ENCODE results near the gene PCTP.

PCTP gene

DNA sequence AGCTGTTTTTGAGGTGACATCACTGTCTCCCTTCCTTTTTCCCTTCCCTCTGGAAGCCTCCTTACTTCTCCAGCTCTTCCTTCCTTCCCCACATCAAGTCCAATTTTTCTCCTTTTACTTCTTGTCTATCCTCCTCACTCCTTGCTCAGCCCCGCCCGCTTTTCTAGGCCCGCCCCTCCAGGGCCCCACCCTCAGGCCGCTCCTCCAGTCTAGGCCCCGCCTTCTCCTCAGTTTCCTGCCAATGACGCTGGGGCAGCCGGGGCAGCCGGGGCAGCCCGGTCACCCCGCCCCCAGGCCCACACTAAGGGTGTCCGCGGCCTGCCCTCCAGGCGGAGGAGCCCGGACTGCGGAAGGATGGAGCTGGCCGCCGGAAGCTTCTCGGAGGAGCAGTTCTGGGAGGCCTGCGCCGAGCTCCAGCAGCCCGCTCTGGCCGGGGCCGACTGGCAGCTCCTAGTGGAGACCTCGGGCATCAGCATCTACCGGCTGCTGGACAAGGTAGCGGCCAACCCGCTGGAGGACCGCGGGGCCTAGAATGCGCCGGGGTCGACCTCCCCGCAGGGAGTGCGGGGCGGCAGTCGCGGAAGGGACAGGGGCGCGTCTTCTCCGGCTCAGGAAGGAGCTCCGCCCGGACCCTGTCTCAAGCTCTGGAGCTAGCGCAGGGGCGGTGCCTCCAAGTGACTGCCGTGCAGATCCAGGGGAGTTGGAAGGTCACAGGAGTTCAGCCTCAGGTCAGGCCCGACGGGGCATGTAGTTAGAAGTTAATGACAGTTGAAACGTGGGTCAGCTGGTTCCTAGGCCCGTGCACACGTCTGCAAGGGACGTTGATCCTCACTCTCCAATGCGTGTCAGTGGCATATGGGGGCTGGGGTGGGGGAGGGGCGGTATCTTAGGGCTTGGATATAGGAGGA is at the start of gene PCTP:
Gene PCTP, plus strand, starts transcription at position 302 of the 908 bp plus-strand sequence. Its CDS starts 53 bp downstream, at position 355.
- peak; percentile 49 to 80 for DNase-seq

- no peak for DNase-seq
Measured at GRCh38 chr17:55702150-55702549, 48.7 kb upstream of the PCTP start.

GRCh38 chr17:55704401-55704800 is 46.5 kb upstream of the PCTP start:
- DNase-seq: no peak

DNA sequence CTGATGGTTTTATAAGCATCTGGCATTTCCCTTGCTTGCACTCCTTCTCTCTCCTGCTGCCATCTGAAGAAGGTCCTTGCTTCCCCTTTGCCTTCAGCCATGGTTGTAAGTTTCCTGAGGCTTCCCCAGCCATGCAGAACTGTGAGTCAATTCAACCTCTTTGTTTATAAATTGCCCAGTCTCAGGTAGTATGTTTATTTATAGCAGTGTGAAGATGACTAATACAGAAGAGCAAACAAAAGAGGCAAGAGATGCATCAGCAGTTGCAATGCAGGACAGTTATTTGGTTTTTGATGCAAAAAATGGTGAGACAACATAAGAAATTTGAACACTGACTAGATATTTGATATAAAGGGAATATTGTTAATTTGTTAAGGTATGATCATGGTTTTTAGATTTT is 45.0 kb upstream of the PCTP start:
- DNase-seq: no peak

DNA sequence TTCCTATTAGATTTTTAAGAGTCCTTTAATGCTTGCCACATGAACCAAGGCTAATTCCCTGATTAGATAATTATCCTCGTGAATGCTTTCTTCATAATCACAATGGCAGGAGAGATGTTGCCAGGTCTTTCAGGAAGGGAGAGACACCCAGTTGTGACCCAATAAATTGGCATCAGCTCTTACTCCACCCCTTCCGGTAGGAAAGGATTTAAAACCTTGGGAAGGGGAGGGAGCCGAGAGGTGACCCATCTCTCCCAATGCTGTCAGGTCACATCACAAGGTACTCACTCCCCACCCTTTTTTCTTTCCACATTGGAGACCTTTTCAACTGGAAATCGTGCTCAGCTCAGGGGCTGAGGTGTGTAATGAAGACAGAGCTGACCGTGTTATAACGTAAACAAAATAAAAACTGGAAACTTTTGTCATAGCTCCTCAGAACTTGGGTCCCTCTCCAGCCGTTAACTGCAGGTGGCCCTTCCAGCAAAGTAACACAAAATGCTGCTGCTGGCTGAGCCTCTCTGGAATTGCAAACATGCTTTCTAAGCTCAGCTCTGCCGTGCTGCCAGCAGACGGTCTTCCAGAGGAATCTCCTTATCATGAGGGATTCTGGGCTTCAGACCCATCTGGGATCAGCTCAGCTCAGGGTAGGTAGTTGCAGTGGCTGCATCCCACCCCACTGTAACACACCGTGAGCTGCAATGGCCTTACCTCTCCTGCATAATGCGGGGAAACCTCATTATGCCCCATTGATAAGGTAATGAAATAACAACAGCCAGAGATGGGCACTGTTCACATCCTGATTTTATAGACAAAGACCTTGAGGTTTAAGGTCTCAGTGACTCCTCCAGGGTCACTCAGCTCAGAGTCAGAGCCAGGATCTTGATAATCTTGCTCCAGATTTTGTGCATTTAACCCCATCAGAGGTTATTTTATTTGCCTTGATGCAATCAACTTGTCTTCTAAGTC is 43.8 kb upstream of the PCTP start:
- DNase-seq: no peak

- DNase-seq: no peak
Measured at GRCh38 chr17:55708175-55708974, 42.5 kb upstream of the PCTP start.

DNA sequence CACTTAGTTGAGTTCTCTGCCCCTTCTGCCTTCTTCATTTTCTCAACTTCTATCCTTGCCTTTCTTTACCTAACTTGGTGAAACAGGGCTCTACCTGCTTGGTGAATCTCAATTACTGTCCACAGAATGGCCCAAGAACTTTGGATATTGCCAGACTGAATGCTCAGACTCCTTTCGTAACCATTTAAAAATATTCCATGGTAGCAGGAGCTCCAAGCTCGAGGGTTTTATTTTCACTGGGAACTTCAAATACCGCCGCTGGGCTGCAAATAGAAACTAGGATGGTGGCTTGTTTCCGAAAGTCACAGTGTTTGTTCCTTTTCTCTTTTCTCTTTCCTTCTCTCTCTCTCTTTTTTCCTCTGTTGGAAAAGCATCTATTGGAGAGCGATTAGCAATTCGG is 41.4 kb upstream of the PCTP start:
- no peak for DNase-seq

GRCh38 chr17:55709984-55710383 is 40.9 kb upstream of the PCTP start:
- no peak for DNase-seq

DNA sequence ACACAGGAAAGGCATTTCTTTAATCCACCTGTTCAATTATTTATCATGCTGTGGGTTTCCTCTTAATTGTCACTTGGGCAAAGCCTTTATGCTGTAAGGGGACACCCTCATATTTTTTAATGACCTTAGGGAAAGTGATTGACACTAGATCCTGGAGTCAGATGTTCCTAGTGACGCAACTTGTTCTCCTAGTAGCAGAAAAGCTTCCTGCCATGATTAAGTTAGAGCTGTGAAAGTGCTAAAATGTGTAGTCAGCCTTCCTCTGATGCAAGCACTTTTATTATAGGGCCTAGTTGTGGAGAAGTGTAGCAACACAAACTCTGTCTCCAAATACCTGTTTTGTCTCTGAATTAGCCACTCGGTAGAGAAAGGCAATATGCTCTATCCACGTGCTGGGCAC is 40.4 kb upstream of the PCTP start:
- DNase-seq: no peak

DNA sequence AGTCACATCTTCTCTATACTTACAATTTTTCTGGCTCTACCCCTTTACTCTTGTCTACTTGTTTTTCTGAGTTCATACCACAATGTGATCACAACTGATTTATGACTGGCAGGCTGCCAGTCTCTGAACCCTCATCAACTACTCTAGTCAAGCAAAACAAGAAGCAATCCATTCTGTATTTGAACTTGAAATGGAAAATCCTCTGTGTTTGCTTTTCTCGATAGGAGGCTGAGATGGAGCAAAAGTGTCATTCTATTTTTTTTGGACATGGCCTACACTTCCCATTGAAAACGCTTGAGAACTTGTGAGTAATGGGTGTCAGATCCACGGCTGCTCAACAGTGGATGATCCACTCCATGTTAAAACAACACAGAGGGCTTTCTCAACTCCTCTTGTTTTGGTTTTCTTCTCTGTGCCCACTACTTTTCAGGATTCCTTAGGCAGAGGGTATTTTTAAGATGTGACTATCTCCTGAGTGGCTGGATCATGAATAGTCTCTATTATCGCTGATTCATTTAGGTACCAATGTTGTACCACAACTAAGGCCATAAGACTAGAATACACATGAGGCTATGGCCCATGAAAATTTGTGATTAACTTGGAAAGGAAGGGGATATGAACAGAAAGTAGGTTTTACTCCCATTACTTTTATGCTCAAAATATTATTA is 39.9 kb upstream of the PCTP start:
- no peak for DNase-seq

GRCh38 chr17:55717432-55717831 is 33.4 kb upstream of the PCTP start:
- DNase-seq: no peak

- DNase-seq: peak; percentile 54 to 88
Measured at GRCh38 chr17:55717898-55718735, 32.7 kb upstream of the PCTP start.

DNA sequence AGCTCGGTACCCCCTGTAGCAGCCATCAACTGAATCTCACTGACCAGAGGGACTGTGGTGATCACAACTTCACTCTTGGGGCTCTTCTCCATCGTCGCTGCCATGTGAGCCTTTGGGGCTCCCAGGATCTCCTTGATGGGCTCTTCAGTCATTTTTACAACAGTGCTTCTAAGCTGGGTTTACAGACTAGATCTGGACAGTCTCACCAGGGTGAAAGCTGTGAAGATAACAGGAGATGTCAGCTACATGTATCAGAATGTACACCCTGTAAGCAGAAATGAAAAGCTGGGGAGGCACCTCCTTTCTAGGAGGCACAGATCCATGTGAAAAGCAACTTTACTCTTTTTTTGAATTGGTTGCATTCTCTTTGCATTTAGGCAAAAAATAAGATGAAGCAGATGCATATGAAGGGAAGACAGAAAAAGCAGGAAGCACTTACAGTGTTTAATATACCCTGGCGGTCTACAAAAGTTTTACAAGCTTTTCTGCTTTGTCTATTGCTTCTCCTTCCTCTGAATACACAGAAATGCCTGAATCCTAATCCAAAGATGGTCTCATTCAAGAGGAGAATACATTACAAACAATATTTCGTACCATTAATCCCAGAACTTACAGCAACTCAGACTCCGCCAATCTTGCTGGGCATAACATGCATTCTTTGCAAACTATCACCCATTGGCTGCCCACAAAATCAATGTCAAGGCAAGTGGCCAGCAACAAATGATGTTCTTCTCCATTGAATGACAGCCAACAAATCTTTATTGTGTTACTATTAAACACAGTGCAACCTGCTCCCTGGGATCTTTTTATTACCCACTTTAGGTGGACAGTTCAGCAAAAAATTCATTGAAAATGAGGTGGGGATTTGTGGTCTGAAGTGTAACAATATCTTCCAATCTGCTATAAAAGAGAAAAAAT is 29.7 kb upstream of the PCTP start:
- DNase-seq: no peak

DNA sequence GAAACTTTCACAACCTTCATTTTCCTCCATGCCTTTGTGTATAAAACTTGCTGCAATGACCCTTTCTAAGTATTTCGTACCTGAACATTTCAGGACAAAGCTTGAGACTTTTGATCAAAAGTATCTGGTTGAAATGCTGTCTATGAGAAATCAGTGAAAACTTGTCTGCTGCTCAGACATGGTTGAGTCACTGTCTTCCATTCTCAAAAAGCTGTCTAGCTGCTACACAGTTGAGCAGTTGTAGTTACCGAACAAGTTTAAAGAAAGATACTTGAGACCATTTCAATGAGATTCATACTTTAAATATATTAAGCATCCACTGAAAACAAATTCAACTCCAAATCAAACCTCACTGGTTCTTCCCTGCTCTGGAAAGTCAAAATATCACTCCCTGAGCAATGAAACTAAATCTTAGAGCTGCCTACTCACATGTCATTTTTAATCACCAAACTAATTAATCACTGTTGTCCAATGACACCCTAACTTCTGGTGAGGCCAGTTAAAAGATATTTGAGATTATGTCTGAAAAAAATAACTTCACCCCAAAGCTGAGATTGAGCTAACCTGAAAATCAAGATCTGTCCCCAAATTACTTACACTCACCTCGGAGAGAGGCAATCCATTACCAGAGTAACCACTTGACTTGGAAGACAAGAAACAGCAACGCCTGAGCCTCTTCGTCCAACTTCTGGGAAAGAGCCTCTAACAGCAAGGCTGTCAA is 28.7 kb upstream of the PCTP start:
- DNase-seq: no peak

DNA sequence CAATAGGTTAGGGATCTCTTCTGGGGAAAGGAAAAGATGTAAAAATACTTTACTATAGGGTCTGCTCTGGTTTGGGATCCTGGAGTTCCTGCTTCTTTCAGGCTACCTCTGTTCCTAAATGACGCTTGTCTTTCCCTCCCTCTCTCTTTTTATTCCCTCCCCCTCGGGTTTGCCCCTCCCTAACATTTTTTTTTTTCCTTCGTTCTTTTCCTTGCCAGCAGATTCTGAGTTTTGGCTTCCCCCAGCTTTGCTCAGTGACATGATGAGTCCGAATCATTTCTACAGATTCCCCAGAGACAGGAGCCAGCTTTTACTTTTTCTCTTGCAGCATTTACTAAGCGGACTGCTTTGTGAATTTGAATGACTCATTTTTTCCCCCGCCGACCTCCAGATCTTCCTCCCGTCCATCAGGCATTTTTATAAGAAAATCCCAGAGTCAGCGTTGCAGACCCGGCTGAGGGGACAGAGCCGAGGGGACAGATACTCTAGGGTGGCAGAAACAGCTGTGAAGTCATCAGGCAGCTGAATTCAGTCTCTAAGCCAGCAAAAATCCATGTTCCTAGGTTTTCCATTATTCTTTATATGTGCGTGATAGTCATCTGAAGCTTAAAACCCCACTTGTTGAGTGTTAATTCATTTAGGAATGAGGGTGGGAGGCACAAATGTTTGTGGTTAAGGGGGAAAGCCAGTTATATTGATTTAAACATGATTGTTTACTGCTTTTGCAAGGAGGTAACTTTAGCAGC is 27.9 kb upstream of the PCTP start, which contains the start of gene TMEM100:
Gene TMEM100, minus strand, starts transcription at position 123 of the 746 bp plus-strand sequence. CDS start 1,794 bp downstream, outside the sequence.
- DNase-seq: no peak

GRCh38 chr17:55723488-55723848 is 27.4 kb upstream of the PCTP start:
- DNase-seq: no peak

DNA sequence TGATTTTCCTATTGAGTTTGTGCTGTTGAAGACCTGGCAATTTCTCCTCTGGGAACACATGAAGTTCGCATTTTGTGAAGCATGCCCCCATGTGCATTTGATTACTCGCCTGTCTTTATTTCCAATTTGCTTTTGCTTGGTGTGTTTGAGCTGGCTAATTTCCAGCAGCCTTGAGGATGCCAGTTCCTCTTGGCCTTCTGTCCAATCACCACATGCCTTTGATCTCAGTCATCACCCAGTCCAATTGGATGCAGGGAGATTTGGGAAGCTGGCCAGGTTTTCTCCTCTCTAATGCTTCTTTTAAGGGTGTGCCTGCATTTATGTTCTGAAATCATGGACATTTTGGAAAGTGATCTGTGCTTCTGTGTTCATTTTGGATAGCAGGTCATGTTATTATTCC is 24.4 kb upstream of the PCTP start:
- no peak for DNase-seq

GRCh38 chr17:55727275-55727674 is 23.6 kb upstream of the PCTP start:
- no peak for DNase-seq

GRCh38 chr17:55727920-55728319 is 22.9 kb upstream of the PCTP start:
- DNase-seq: no peak

Data from NCI-H526 (cell line).